Stimulated activated naive CD4-positive, alpha-beta T cell (primary cell): ENCODE data around the gene ZYG11B.
"Not testable (repeated sequence)": the region's sequence is repeated elsewhere in the genome, so short reads cannot be mapped to it uniquely, and the experiment has no call there.

Source experiments
- DNase-seq, 6 experiments: peaks; one replicate each; lab custom pipeline; 2025; lab: John Stamatoyannopoulos, UW

ZYG11B gene

GRCh38 chr1:52852854-52853253 lies 126.6 kb downstream of the ZYG11B start:
- no peak for DNase-seq

DNA sequence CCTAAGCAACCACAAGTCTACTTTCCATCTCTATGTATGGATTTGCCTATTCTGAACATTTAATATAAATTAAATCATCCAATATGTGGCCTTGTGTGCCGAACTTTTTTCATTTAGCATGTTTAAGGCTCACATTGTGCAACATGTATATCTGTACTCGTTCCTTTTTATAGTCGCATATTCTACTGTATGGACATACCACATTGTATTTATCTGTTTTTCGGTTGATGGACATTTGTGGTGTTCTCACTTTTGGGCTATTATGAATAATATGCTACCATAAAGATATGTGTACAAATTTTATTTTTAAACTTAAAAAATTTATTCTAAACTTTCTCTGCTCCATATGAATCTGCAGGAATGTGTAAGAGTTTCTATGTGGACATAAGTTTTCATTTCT lies 129.3 kb downstream of the ZYG11B start:
- no peak for DNase-seq

DNA sequence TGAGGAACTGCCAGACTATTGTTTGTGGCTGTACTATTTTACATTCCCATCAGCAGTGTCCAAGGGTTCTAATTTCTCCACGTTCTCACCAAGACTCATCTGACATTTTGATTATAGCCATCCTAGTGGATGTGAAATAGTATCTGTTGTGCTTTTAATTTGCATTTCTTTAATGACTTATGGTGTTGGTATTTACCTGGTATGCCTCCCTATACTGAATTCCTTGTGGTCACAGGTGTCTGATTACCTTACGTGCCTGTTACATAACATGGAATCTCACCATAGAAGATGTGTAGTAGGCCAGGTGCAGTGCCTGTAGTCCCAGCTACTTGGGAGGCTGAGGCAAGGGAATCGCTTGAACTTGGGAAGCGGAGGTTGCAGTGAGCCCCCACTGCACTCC lies 129.8 kb downstream of the ZYG11B start:
- DNase-seq = no peak

GRCh38 chr1:52857443-52857842 lies 131.2 kb downstream of the ZYG11B start:
- no peak for DNase-seq

- DNase-seq = no peak
These were observed 136.6 kb downstream of the ZYG11B start for GRCh38 chr1:52862666-52863458.

DNA sequence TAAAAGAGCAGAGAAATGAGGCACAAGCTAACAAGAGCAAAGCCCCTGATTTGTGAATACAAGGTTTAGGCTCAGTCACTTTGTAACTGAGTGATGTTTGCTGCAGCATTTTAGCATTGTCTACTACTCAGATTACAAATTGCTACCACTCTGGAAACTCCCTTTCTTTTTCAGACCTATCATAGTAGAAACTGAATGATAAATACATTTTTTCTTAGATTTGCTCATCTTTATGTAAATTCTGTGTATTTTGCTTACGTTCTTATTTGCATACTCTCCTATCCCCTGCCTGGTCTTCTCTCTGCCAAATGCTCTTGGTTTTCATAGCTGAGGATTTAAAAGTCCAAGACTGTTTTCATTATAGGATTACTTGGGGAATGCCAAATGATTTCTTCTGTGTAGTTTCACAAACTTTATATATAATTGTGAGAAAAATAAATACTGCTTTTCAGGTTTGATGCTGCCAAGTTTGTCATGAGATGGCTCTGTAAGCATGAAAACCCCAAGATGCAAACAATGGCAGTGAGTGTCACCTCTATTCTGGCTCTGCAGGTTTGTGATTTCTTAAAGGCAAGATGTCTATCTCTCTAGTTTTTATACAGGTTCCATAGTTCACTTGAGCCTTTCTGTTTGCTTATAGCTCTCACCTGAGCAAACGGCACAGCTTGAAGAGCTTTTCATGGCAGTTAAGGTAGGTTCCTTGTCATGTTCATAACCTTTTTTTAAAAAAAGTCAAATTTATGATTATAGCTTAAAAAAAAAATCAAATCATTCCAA lies 141.0 kb downstream of the ZYG11B start:
- no peak for DNase-seq

GRCh38 chr1:52869727-52870126 lies 143.5 kb downstream of the ZYG11B start:
- not testable (repeated sequence) for DNase-seq

DNA sequence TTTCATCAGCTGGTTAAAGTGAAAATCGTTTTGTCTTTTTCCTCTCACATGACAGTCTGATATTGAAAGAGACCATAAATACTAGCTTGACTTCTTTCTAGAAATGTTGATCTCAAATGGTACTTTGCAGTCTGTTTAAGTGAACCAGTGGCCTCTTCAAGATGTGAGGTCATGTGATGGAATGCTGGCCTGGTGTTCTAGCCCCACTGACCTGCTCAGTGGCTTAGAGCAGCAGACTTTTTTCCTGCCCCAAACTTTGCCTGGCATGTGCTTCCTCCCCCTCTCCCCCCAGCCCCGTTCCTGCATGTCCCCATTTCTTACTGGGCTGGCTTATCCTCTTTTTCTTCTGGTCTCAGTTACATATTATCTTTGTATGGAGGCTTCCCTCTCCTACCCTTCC lies 150.6 kb downstream of the ZYG11B start:
- DNase-seq = no peak
